SK-N-SH treated with all-trans-retinoic acid at 6 μM for 48 hours (cell line): Measurements from ENCODE around the gene HDAC4.

Source experiments
- CREB5 ChIP-seq: fragments of 250-450 bp; sonication (Bioruptor Pico); IDR thresholded peaks from 2 replicates; pipeline ENCODE4 v1.5.1; 2020; ENCODE audit warnings: low read depth, mild to moderate bottlenecking, moderate library complexity
- CSDC2 ChIP-seq: fragments of 250-450 bp; sonication (Bioruptor Pico); IDR thresholded peaks from 2 replicates; pipeline ENCODE4 v1.5.0; 2020; ENCODE audit warnings: mild to moderate bottlenecking, moderate library complexity
- OSR1 ChIP-seq: fragments of 250-450 bp; sonication (Bioruptor Pico); IDR thresholded peaks from 2 replicates; pipeline ENCODE4 v1.8.0; 2022; ENCODE audit warnings: moderate library complexity, mild to moderate bottlenecking, inconsistent platforms
- PATZ1 ChIP-seq: fragments of 250-450 bp; sonication (Bioruptor Pico); IDR thresholded peaks from 2 replicates; pipeline ENCODE4 v1.8.0; 2020; ENCODE audit warnings: mild to moderate bottlenecking, moderate library complexity, borderline replicate concordance
- POU6F1 ChIP-seq: fragments of 250-450 bp; sonication (Bioruptor Pico); IDR thresholded peaks from 2 replicates; pipeline ENCODE4 v1.8.0; 2021; ENCODE audit warnings: low read depth, mild to moderate bottlenecking, moderate library complexity, borderline replicate concordance
- SNAI2 ChIP-seq: fragments of 250-450 bp; sonication (Bioruptor Pico); IDR thresholded peaks from 2 replicates; pipeline ENCODE4 v1.5.0; 2020; ENCODE audit warnings: mild to moderate bottlenecking, moderate library complexity
- ZFP3 ChIP-seq: fragments of 250-450 bp; sonication (Bioruptor Pico); IDR thresholded peaks from 2 replicates; pipeline ENCODE4 v1.5.0; 2020; ENCODE audit warnings: mild to moderate bottlenecking, moderate library complexity
- ZNF8 ChIP-seq: fragments of 450-650 bp; formaldehyde crosslinking; IDR thresholded peaks from 2 replicates; pipeline ENCODE4 v1.5.0; 2020; ENCODE audit warnings: mild to moderate bottlenecking, moderate library complexity

- TF ChIP-seq CSDC2 (CRISPR knock-in tag) = no peak
- TF ChIP-seq PATZ1 (CRISPR knock-in tag) = no peak
- no peak for TF ChIP-seq CREB5 (CRISPR knock-in tag)
- no peak for TF ChIP-seq OSR1 (CRISPR knock-in tag)
- no peak for TF ChIP-seq ZNF8 (CRISPR knock-in tag)
- no peak for TF ChIP-seq ZFP3
- TF ChIP-seq SNAI2 = no peak
- TF ChIP-seq POU6F1 (CRISPR knock-in tag) = no peak
These were observed 212.3 kb downstream of the HDAC4 start for GRCh38 chr2:239188536-239188935.
